ENCODE data around the gene RASGEF1C.

DNA sequence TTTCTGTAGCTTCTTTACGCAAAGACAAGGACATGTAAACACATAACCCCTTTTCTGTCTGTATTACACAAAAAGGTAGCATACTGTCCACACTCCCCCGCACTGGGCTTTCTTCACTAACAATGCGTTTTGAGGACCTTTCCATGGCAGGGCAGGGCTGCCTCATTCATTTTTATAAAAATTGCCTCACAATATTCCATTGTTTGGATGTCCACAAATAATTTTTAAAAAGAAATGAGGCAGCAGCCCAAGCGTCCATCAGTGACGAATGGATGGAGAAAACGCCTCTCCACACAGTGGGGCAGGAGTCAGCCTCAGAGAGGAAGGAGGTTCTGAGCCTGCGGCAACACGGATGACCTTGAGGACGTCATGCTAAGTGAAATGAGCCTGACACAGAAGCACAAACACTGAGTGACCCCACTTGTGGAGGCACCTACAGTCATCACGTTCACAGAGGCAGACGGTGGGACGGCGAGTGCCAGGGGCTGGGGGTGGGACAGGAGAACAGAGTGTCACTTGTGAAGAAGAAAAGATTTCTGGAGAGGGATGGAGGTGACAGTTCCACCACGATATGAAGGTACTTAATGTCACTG is 67.8 kb downstream of the RASGEF1C start:
- TF ChIP-seq, protein P1, sequence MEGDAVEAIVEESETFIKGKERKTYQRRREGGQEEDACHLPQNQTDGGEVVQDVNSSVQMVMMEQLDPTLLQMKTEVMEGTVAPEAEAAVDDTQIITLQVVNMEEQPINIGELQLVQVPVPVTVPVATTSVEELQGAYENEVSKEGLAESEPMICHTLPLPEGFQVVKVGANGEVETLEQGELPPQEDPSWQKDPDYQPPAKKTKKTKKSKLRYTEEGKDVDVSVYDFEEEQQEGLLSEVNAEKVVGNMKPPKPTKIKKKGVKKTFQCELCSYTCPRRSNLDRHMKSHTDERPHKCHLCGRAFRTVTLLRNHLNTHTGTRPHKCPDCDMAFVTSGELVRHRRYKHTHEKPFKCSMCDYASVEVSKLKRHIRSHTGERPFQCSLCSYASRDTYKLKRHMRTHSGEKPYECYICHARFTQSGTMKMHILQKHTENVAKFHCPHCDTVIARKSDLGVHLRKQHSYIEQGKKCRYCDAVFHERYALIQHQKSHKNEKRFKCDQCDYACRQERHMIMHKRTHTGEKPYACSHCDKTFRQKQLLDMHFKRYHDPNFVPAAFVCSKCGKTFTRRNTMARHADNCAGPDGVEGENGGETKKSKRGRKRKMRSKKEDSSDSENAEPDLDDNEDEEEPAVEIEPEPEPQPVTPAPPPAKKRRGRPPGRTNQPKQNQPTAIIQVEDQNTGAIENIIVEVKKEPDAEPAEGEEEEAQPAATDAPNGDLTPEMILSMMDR (conservative IDR thresholded peaks at IDR 0.05; ENCODE audit: low read length) = no peak
- no peak for TF ChIP-seq EZH2phosphoT487 (IDR thresholded peaks at IDR 0.05; ENCODE audit: borderline replicate concordance)
